ENCODE results near the gene SLC37A4.

GRCh38 chr11:119029340-119030028 is 1.2 kb downstream of the SLC37A4 start:
- TF ChIP-seq CTCF (IDR thresholded peaks at IDR 0.05) (no peak), POLR2A (IDR thresholded peaks at IDR 0.05) (no peak)
